Activated CD4-positive, CD25-positive, alpha-beta regulatory T cell treated with anti-CD3 and anti-CD28 coated beads, Interleukin-2, amount 50 U/mL, for 24 hours (primary cell): ENCODE measurements around the gene KNTC1.
"Not testable (repeated sequence)": the region's sequence is repeated elsewhere in the genome, so short reads cannot be mapped to it uniquely, and the experiment has no call there.

ENCODE experiments used
- ATAC-seq, 2 donors: fragments of 150-1000 bp; cut with Tn5 transposase; one replicate each; pipeline ENCODE4 v1.10.0; 2021; ENCODE audit warnings: mild to moderate bottlenecking in 1 of 2, moderate library complexity in 1 of 2

Gene KNTC1

DNA sequence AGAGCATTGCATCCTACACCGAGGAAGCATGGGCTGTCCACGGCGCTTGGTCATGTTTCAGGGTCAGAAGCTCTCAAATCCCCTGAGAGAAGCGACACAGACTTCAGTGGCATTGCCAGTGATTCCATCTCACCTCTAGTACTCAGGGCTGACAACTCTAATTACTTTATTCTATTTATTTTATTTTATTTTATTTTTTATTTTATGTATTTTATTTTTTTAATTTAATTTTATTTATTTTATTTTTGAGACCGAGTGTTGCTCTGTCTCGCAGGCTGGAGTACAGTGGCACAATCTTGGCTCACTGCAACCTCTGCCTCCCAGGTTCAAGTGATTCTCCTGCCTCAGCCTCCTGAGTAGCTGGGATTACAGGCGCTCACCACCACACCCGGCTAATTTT is 126.2 kb downstream of the KNTC1 start:
- not testable (repeated sequence) for ATAC-seq

DNA sequence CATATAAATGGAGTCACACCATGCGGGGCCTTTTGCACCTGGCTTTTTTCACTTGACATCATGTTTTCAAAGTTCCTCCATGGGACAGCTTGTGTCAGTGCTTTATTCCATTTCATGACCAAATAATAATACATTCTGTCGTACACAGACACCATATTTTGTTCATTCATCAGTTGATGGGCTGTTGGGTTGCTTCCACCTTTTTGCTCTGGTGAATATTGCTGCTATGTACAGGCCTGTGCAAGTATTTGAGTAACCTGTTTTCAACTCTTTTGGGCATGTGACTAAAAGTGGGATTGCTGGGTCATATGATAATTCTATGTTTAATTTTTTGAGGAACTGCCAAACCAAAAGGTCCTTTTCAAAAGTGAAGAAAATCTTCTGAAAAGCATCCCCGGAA is 129.2 kb downstream of the KNTC1 start:
- no peak for ATAC-seq

DNA sequence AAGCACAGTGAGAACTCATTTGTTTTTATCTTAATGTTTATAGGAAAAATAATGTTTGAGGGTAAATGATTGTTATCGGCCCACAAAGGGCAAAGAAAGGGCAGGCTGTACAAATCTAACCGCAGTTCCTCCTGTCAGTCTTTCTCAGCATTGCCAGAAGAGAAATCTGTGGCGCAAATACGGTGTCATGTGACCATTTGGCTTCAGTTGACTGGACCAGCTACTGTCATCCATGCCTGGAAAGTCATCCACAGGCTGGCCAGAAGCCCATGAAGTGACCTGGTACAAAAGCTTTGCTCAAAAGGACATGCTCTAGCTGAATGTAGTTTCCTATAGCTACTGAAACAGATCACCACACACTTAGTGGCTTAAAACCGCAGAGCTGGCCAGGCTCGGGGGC is 132.5 kb downstream of the KNTC1 start:
- no peak for ATAC-seq

DNA sequence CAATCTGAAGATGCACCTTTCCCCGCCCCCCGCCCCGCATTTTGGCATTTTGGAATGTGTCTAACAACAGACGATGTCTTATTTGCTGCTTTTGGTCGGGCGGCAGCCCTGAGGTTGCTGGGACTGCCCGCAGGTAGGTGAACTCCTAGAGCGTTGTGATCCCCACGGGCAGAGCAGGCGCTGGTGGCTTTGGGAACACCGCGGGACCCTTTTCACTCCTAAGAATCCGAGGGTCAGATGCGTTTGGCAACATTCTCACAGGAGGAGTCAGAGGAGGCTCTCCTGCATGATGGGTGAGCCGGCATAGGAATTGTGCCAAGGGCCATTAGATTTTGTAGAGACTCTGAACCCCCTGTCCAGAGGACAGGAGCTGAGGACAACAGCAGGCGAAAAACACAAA is 134.2 kb downstream of the KNTC1 start:
- no peak for ATAC-seq

DNA sequence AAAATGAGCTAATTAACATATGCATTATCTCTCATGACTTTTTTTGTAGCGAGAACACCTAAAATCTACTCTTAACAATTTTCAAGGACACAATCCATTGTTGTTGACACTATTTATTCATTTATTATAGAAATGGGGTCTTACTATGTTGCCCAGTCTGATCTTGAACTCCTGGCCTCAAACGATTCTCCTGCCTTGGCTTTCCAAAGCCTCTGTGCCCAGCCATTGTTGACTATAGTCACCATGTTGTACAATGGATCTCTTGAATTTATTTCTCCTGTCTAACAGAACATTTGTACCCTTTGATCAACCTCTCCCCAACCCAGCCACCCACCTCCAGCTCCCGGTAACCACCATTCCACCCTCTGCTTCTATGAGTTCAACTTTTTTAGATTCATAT is 134.9 kb downstream of the KNTC1 start:
- no peak for ATAC-seq

DNA sequence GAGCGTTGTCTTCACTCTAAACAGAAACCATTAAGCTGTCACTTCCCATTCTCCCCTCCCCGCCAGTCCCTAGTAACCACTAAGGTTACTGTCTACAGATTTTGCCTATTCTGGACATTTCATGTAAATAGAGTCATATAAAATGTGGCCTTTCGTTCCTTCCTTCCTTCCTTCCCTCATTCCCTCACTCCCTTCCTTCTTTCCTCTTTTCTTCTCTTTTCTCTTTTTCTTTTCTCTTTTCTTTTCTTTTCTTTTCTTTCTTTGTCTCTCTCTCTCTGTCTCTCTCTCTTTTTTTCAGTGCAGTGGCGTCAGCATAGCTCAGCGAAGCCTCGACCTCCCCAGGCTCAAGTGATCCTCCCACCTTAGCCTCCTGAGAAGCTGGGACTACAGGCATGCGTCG is 138.3 kb downstream of the KNTC1 start:
- ATAC-seq: no peak

DNA sequence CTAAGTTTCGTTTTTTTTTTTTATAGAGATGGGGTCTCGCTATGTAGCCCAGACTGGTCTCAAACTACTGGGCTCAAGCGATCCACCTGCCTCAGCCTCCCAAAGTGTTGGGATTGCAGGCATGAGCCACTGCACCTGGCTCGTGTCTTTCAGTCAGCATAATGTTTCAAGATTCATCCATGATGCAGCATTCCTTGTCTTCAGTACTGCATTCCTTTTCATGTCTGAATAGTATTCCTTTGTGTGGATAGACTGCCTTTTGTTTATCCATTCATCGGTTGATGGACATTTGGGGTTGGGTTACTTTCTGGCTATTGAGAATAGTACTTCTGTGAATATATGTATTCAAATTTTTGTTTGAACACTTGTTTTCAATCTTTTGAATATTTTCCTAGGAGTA is 138.7 kb downstream of the KNTC1 start:
- no peak for ATAC-seq

DNA sequence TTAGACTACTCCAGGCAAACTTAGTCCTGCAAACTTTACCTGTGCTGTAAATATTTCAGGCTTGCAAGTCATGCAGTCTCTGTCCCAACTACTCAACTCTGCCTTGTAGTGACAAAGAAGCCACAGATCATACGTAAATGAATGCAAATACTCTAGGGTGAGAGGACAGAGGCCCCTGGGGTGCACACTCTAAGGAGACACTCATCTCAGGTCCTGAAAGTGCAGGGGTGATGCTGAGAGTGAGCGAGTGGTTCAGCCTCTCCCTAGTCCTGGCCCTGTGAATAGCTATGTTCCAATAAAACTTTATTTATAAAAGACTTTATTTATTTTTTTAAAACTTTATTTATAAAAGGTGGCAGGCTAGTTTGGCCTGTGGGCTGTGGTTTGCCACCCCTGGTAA is 141.2 kb downstream of the KNTC1 start:
- peak in 1 of 2 donors; percentile 21 for ATAC-seq

DNA sequence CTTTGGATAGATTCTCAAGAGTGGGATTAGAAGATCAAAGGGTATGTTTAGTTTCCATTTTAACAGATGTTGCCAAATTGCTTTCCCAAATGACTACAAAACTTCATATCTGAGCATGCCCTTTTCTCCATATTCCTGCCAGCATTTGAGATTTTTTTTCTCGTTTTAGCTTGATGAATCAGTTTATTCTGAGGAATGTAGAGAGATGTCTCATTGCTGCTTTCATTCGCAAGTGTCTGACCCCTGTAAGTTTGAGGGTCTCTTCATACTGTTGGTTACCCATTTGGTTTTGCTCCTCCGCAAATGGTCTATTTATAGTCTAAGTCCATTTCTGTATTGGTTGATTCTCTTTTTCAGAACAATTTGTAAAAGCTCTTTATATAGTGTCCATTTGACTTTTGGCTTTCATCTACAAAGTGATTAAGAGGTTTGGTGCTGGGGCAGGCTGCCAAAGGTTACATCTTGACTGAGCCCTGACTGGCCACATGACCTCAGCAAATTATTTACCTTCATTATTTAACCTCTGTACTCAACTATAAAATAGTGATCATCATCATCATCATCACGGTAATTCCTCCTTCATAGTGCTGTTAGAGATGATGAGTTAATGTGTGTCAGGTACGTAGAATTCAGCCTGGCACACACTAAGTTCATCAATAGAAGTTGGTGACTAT is 142.5 kb downstream of the KNTC1 start:
- no peak for ATAC-seq

DNA sequence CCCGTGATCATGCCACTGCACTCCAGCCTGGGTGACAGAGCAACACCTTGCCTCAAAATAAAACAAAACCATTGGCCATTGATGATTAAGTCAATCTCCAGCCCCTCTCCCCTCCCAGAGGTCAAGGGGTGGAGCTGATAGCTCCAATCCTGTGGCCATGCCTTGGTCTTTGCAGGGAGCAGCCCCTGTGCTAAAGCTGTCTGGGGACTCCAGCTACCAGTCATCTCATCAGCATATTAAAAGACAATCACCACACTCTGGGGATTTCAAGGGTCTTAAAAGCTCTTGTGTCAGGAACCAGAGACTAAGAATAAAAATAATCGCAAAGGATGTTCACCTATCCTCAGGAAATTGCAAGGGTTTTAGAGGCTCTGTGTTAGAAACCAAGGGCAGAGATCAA is 145.5 kb downstream of the KNTC1 start:
- ATAC-seq: no peak
